Measurements from ENCODE around the gene GLRA2.

DNA sequence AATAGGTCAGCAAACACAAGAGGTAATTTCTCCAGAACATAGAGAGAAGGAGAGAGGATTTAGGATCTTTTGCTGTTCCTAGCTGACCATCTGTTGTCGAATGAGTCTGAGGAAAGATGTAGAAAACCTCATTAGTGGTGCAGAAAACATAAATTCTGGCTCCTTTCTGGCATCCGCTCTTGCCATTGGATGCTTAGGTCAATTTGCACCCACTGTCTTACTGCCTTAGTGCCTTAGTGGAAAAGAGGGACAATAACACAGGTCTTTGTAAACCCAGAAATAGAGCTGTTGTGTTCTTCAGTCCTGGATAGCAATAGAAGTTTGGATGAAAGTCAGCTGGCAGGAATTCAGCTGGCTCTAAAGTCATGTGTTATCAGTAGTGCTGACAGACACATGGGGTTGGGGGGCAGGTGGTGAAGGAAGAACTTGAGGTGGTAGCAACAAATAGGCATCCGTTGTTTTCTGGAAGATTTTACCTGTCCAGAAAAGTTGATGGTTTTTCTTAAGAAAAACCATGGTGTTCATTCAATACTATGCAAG is 78.2 kb downstream of the GLRA2 start:
- TF ChIP-seq, protein P1, sequence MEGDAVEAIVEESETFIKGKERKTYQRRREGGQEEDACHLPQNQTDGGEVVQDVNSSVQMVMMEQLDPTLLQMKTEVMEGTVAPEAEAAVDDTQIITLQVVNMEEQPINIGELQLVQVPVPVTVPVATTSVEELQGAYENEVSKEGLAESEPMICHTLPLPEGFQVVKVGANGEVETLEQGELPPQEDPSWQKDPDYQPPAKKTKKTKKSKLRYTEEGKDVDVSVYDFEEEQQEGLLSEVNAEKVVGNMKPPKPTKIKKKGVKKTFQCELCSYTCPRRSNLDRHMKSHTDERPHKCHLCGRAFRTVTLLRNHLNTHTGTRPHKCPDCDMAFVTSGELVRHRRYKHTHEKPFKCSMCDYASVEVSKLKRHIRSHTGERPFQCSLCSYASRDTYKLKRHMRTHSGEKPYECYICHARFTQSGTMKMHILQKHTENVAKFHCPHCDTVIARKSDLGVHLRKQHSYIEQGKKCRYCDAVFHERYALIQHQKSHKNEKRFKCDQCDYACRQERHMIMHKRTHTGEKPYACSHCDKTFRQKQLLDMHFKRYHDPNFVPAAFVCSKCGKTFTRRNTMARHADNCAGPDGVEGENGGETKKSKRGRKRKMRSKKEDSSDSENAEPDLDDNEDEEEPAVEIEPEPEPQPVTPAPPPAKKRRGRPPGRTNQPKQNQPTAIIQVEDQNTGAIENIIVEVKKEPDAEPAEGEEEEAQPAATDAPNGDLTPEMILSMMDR (optimal IDR thresholded peaks at IDR 0.05 in 1 of 3, IDR thresholded peaks at IDR 0.05 in 1 of 3, conservative IDR thresholded peaks at IDR 0.05 in 1 of 3; ENCODE audit: extremely low read depth in 1 of 3, insufficient read depth in 2 of 3, low read length in 3 of 3) = no peak
- no peak for TF ChIP-seq EZH2 (IDR thresholded peaks at IDR 0.05; ENCODE audit: low read length)

Measured in keratinocyte (primary cell).